MM.1S (cell line): ENCODE data around the gene UBAC2.

Experiments
- DNase-seq: peaks from one replicate; pipeline ENCODE4 v3.0.0-alpha.2; 2015
- H2AFZ ChIP-seq: fragments of 300-600 bp; sonication (generic); 2 replicates; pipeline ENCODE4 v1.6.0; 2016; ENCODE audit warnings: antibody characterized with exemption, low read length
- H3F3A ChIP-seq: fragments of 300-600 bp; sonication (generic); 2 replicates; pipeline ENCODE4 v1.6.1; 2016; ENCODE audit warnings: mild to moderate bottlenecking, antibody characterized with exemption, low read length, moderate library complexity, mixed read lengths; ENCODE audit not compliant: insufficient read depth
- H3K27ac ChIP-seq: fragments of 300-600 bp; sonication (generic); 2 replicates; pipeline ENCODE4 v1.5.1; 2016; ENCODE audit warnings: mild to moderate bottlenecking, low read length
- H3K27me3 ChIP-seq: fragments of 300-600 bp; sonication (generic); replicated peaks from 2 replicates; pipeline ENCODE4 v1.6.0; 2016; ENCODE audit warnings: low read length; ENCODE audit not compliant: insufficient read depth
- H3K36me3 ChIP-seq: fragments of 300-600 bp; sonication (generic); replicated peaks from 2 replicates; pipeline ENCODE4 v1.6.1; 2016; ENCODE audit warnings: mild to moderate bottlenecking, low read length, mixed read lengths; ENCODE audit not compliant: insufficient read depth
- H3K4me1 ChIP-seq: fragments of 300-600 bp; sonication (generic); 2 replicates; pipeline ENCODE4 v1.6.1; 2016; ENCODE audit warnings: low read length, mixed read lengths
- H3K4me2 ChIP-seq: fragments of 300-600 bp; sonication (generic); 2 replicates; pipeline ENCODE4 v1.6.0; 2016; ENCODE audit warnings: low read depth, low read length
- H3K4me3 ChIP-seq: fragments of 300-600 bp; sonication (generic); 2 replicates; pipeline ENCODE4 v1.5.1; 2016; ENCODE audit warnings: low read length, mixed read lengths
- H3K79me2 ChIP-seq: fragments of 300-600 bp; sonication (generic); 2 replicates; pipeline ENCODE4 v1.6.1; 2016; ENCODE audit warnings: mixed run types, low read length, mixed read lengths
- H3K9ac ChIP-seq: fragments of 300-600 bp; sonication (generic); 2 replicates; pipeline ENCODE4 v1.6.1; 2016; ENCODE audit warnings: low read length, mixed read lengths
- H3K9me2 ChIP-seq: fragments of 300-600 bp; sonication (generic); replicated peaks from 2 replicates; pipeline ENCODE4 v1.6.1; 2016; ENCODE audit warnings: mild to moderate bottlenecking, low read length, mixed read lengths; ENCODE audit not compliant: insufficient read depth
- H3K9me3 ChIP-seq: fragments of 300-600 bp; sonication (generic); replicated peaks from 2 replicates; pipeline ENCODE4 v1.6.1; 2016; ENCODE audit warnings: mild to moderate bottlenecking, low read length, mixed read lengths; ENCODE audit not compliant: insufficient read depth
- H4K20me1 ChIP-seq: fragments of 300-600 bp; sonication (generic); 2 replicates; pipeline ENCODE4 v1.6.1; 2016; ENCODE audit warnings: mild to moderate bottlenecking, low read length, moderate library complexity, mixed read lengths; ENCODE audit not compliant: insufficient read depth
- EZH2 ChIP-seq: fragments of 300-600 bp; sonication (generic); optimal IDR thresholded peaks from 2 replicates; pipeline ENCODE3; 2017; ENCODE audit warnings: low read depth, mild to moderate bottlenecking, antibody characterized with exemption, low read length, mixed read lengths
- EZH2phosphoT487 ChIP-seq: fragments of 300-600 bp; sonication (generic); IDR thresholded peaks from 2 replicates; pipeline ENCODE4 v1.6.1; 2018; ENCODE audit warnings: antibody characterized with exemption, low read length
- TF ChIP-seq, protein P1 (sequence below): fragments of 300-600 bp; sonication (generic); IDR thresholded peaks from 2 replicates; pipeline ENCODE4 v1.5.1; 2016; ENCODE audit warnings: antibody characterized with exemption, low read length, mixed read lengths

The UBAC2 gene

DNA sequence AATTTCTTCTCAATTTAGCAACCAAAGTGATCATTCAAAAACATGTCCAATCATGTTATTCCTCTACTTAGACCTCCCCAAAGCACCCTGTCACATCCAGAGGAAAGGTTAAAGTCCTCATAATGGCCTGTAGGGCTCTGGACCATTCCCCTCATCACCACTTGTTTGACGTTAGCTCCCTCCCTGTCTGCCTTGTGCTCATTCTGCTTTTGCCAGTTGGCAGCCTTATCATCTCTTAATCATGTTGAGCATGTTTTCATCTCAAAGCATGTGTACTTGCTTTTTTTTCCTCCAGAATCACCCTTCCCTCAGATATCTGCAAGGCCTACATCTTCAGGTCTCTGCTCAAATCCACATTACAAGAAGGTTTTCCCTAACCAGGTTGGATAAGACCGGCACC lies 25.9 kb downstream of the UBAC2 start:
- no peak overlapping the region for H2AFZ ChIP-seq
- peaks cover 22% of the 10 kb centered on the region for H3K4me1 ChIP-seq
- H3K4me3 ChIP-seq = no peak overlapping the region
- H3K27me3 ChIP-seq = 0 out of 2 replicates have a peak, but pooled peaks cover 3% of the 10 kb centered on the region
- H3K27ac ChIP-seq = no peak overlapping the region
- DNase-seq = no peak
- H3K9me2 ChIP-seq = no peaks in the 10 kb centered on the region
- H4K20me1 ChIP-seq = no peaks in the 10 kb centered on the region
- H3K36me3 ChIP-seq = no peaks in the 10 kb centered on the region
- peaks cover 15% of the 10 kb centered on the region for H3F3A ChIP-seq
- no peak overlapping the region for H3K4me2 ChIP-seq
- TF ChIP-seq EZH2phosphoT487 (no peak), EZH2 (no peak)
- TF ChIP-seq, protein P1, sequence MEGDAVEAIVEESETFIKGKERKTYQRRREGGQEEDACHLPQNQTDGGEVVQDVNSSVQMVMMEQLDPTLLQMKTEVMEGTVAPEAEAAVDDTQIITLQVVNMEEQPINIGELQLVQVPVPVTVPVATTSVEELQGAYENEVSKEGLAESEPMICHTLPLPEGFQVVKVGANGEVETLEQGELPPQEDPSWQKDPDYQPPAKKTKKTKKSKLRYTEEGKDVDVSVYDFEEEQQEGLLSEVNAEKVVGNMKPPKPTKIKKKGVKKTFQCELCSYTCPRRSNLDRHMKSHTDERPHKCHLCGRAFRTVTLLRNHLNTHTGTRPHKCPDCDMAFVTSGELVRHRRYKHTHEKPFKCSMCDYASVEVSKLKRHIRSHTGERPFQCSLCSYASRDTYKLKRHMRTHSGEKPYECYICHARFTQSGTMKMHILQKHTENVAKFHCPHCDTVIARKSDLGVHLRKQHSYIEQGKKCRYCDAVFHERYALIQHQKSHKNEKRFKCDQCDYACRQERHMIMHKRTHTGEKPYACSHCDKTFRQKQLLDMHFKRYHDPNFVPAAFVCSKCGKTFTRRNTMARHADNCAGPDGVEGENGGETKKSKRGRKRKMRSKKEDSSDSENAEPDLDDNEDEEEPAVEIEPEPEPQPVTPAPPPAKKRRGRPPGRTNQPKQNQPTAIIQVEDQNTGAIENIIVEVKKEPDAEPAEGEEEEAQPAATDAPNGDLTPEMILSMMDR = no peak
- peaks cover 47% of the 10 kb centered on the region for H3K79me2 ChIP-seq
- H3K9ac ChIP-seq = no peak overlapping the region
- no peaks in the 10 kb centered on the region for H3K9me3 ChIP-seq

DNA sequence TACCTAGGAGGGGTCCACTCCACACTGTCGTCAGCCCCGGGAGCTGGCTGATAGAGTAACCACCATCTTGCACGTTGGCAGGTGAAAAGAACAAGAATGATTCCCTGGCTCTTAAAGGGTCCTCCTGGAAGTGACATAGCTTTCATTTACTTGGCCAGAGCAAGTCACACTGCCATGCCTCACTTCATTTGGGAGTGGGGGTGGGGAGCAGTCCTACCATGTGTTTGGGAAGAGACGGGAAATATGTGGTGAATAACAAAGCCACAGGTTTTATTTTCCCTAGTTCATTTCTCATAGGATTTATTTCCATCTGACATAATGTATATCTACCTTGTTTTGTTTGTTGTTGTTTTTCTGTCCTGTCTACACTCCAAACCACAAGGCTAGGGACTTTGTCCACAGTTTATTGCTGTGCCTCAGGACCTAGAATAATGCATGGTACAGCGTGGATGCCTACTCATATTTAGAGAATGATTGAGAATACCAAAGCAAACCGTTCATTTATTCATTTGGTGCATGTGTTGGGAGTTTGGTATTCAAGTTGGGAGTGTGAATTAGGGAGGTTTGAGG lies 26.8 kb downstream of the UBAC2 start:
- Histone ChIP-seq H3K36me3 (no peaks in the 10 kb centered on the region), H3K9ac (no peak overlapping the region), H3K9me2 (no peaks in the 10 kb centered on the region), H3K9me3 (no peaks in the 10 kb centered on the region), H3K4me3 (no peak overlapping the region), H3K27ac (no peak overlapping the region), H3K27me3 (0 out of 2 replicates have a peak, but pooled peaks cover 3% of the 10 kb centered on the region), H3F3A (peaks cover 15% of the 10 kb centered on the region), H3K4me1 (peaks cover 22% of the 10 kb centered on the region), H3K4me2 (peak overlapping the region; percentile 90; the same call in 1 of the 2 replicates), H2AFZ (no peak overlapping the region), H4K20me1 (no peaks in the 10 kb centered on the region), H3K79me2 (peaks cover 43% of the 10 kb centered on the region)
- no peak for DNase-seq
- TF ChIP-seq, protein P1 = no peak
- TF ChIP-seq EZH2 (no peak), EZH2phosphoT487 (no peak)

DNA sequence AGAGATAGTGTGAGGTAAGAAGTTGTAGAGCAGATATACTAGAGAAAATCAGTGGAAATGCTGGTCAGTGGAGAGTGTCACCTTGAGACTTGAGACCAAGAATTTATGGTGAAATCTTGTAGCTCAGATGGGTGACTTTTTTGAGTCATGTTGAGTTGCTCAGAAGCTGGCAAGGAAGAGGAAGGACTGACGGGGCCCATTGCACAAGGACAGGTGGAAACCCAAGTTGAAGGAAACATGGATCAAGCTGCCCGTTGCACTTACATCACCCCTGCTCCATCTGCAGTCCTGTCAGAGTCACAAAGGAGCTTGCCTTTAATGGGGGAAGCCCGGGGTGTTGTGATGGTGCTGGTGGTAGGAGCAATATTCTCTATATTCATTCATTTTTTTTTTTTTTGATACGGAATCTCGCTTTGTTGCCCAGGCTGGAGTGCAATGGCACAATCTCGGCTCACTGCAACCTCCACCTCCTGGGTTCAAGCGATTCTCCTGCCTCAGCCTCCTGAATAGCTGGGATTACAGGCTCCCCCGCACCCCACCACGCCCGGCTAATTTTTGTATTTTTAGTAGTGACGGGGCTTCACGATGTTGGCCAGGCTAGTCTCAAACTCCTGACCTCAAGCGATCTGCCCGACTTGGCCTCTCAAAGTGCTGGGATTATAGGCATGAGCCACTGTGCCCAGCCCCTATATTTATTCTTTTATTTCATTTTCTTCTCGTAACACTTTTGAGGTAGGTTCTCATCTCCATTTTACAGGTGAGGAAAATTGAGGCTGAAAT lies 27.4 kb downstream of the UBAC2 start:
- no peaks in the 10 kb centered on the region for H3K9me2 ChIP-seq
- H3K4me1 ChIP-seq = peaks cover 22% of the 10 kb centered on the region
- no peak overlapping the region for H2AFZ ChIP-seq
- H3K9ac ChIP-seq = no peak overlapping the region
- peaks cover 43% of the 10 kb centered on the region for H3K79me2 ChIP-seq
- peaks cover 15% of the 10 kb centered on the region for H3F3A ChIP-seq
- H3K27me3 ChIP-seq = 0 out of 2 replicates have a peak, but pooled peaks cover 3% of the 10 kb centered on the region
- H3K27ac ChIP-seq = peak overlapping the region; percentile 64; the same call in 1 of the 2 replicates
- no peaks in the 10 kb centered on the region for H3K36me3 ChIP-seq
- TF ChIP-seq EZH2 (no peak), EZH2phosphoT487 (no peak)
- TF ChIP-seq, protein P1 = no peak
- peak overlapping the region; percentile 49; the same call in 1 of the 2 replicates for H3K4me3 ChIP-seq
- H3K9me3 ChIP-seq = no peaks in the 10 kb centered on the region
- DNase-seq = no peak
- peak overlapping the region; percentile 90 for H3K4me2 ChIP-seq
- H4K20me1 ChIP-seq = no peaks in the 10 kb centered on the region
